ENCODE results near the gene MYB. TPM values are rescaled to one million over a fixed set of nuclear protein-coding genes. Genes with fewer than 3 reads are reported as not detected.

Gene MYB
- total and polyA plus RNA-seq, 5 donors from 2014 or later = 1.4 to 17.4 (median 4.6) TPM

GRCh38 chr6:135192256-135193174, 11.4 kb downstream of the MYB start:
- H3K36me3 Mint-ChIP-seq = peaks cover 55% of the 10 kb centered on the region
- no peak for ATAC-seq (ENCODE audit: low read depth in 2 of 2)
- no peaks in the 10 kb centered on the region for H3K27me3 ChIP-seq (ENCODE audit: control insufficient read depth, insufficient read depth, low read length)
- H3K9me3 Mint-ChIP-seq = peaks cover 0 to 1% (median 0%) of the 10 kb centered on the region in 7 donors
- no peak for DNase-seq
- H3K9me3 ChIP-seq (ENCODE audit: control insufficient read depth in 2 of 2, low read length in 2 of 2) = no peaks in the 10 kb centered on the region
- H3K36me3 ChIP-seq (ENCODE audit: control insufficient read depth, insufficient read depth, low read length) = peaks cover 40% of the 10 kb centered on the region
- peaks cover 23 to 60% (median 31%) of the 10 kb centered on the region in 4 donors for H3K4me1 Mint-ChIP-seq
- H3K27me3 Mint-ChIP-seq = no peaks in the 10 kb centered on the region
- peak overlapping the region in 1 of 3 donors; percentile 7 for H3K27ac Mint-ChIP-seq
- H3K27ac ChIP-seq (ENCODE audit: insufficient read depth, low read length, poor library complexity, severe bottlenecking) = no peak overlapping the region
- H3K4me3 Mint-ChIP-seq = peak overlapping the region in 1 of 4 donors; percentile 78
- no peak overlapping the region for H3K4me3 ChIP-seq (ENCODE audit: low read depth, low read length)
- H3K4me1 ChIP-seq (ENCODE audit: control insufficient read depth, insufficient read depth, low read length, poor library complexity, severe bottlenecking) = peaks cover 19% of the 10 kb centered on the region

GRCh38 chr6:135193221-135193620, 12.1 kb downstream of the MYB start:
- no peaks in the 10 kb centered on the region for H3K27me3 ChIP-seq (ENCODE audit: control insufficient read depth, insufficient read depth, low read length)
- H3K27ac ChIP-seq (ENCODE audit: insufficient read depth, low read length, poor library complexity, severe bottlenecking) = no peak overlapping the region
- DNase-seq (no peak), ATAC-seq (ENCODE audit: low read depth in 2 of 2) (no peak)
- peaks cover 56% of the 10 kb centered on the region for H3K36me3 Mint-ChIP-seq
- no peak overlapping the region for H3K4me3 Mint-ChIP-seq
- peaks cover 25 to 67% (median 34%) of the 10 kb centered on the region in 4 donors for H3K4me1 Mint-ChIP-seq
- peak overlapping the region in 1 of 3 donors; percentile 7 for H3K27ac Mint-ChIP-seq
- peaks cover 20% of the 10 kb centered on the region for H3K4me1 ChIP-seq (ENCODE audit: control insufficient read depth, insufficient read depth, low read length, poor library complexity, severe bottlenecking)
- H3K4me3 ChIP-seq (ENCODE audit: low read depth, low read length) = no peak overlapping the region
- H3K9me3 ChIP-seq (ENCODE audit: control insufficient read depth in 2 of 2, low read length in 2 of 2) = no peaks in the 10 kb centered on the region
- H3K9me3 Mint-ChIP-seq = peaks cover 0 to 1% (median 0%) of the 10 kb centered on the region in 7 donors
- peaks cover 39% of the 10 kb centered on the region for H3K36me3 ChIP-seq (ENCODE audit: control insufficient read depth, insufficient read depth, low read length)
- no peaks in the 10 kb centered on the region for H3K27me3 Mint-ChIP-seq

- Mint-ChIP-seq H3K27ac (peak overlapping the region in 1 of 3 donors; percentile 60), H3K27me3 (no peaks in the 10 kb centered on the region), H3K4me3 (peak overlapping the region in 2 of 4 donors; percentile 21 to 42), H3K36me3 (peaks cover 47% of the 10 kb centered on the region), H3K4me1 (peaks cover 17 to 54% (median 29%) of the 10 kb centered on the region in 4 donors), H3K9me3 (peaks cover 0 to 1% (median 0%) of the 10 kb centered on the region in 7 donors)
- Histone ChIP-seq H3K4me1 (ENCODE audit: control insufficient read depth, insufficient read depth, low read length, poor library complexity, severe bottlenecking) (peaks cover 23% of the 10 kb centered on the region), H3K27me3 (ENCODE audit: control insufficient read depth, insufficient read depth, low read length) (no peaks in the 10 kb centered on the region), H3K36me3 (ENCODE audit: control insufficient read depth, insufficient read depth, low read length) (peaks cover 41% of the 10 kb centered on the region), H3K27ac (ENCODE audit: insufficient read depth, low read length, poor library complexity, severe bottlenecking) (no peak overlapping the region), H3K4me3 (ENCODE audit: low read depth, low read length) (no peak overlapping the region), H3K9me3 (ENCODE audit: control insufficient read depth in 2 of 2, low read length in 2 of 2) (no peaks in the 10 kb centered on the region)
- DNase-seq (no peak), ATAC-seq (ENCODE audit: low read depth in 2 of 2) (no peak)
Measured at GRCh38 chr6:135195041-135195440, 13.9 kb downstream of the MYB start.

- ATAC-seq (ENCODE audit: low read depth in 2 of 2) (no peak), DNase-seq (no peak)
- peak overlapping the region in 2 of 3 donors; percentile 3 to 60 for H3K27ac Mint-ChIP-seq
- Histone ChIP-seq H3K36me3 (ENCODE audit: control insufficient read depth, insufficient read depth, low read length) (peaks cover 41% of the 10 kb centered on the region), H3K4me3 (ENCODE audit: low read depth, low read length) (no peak overlapping the region), H3K9me3 (ENCODE audit: control insufficient read depth in 2 of 2, low read length in 2 of 2) (no peaks in the 10 kb centered on the region), H3K4me1 (ENCODE audit: control insufficient read depth, insufficient read depth, low read length, poor library complexity, severe bottlenecking) (peaks cover 23% of the 10 kb centered on the region), H3K27me3 (ENCODE audit: control insufficient read depth, insufficient read depth, low read length) (no peaks in the 10 kb centered on the region), H3K27ac (ENCODE audit: insufficient read depth, low read length, poor library complexity, severe bottlenecking) (no peak overlapping the region)
- peaks cover 17 to 51% (median 29%) of the 10 kb centered on the region in 4 donors for H3K4me1 Mint-ChIP-seq
- peak overlapping the region in 1 of 4 donors; percentile 51 for H3K4me3 Mint-ChIP-seq
- peaks cover 0 to 1% (median 0%) of the 10 kb centered on the region in 7 donors for H3K9me3 Mint-ChIP-seq
- H3K36me3 Mint-ChIP-seq = peaks cover 49% of the 10 kb centered on the region
- H3K27me3 Mint-ChIP-seq = no peaks in the 10 kb centered on the region
Measured at GRCh38 chr6:135195522-135195921, 14.4 kb downstream of the MYB start.

GRCh38 chr6:135196739-135197510, 15.8 kb downstream of the MYB start:
- ATAC-seq (ENCODE audit: low read depth in 2 of 2) (peak in 1 of 2 donors; percentile 47), DNase-seq (peak in 1 of 3 donors; percentile 50)
- Mint-ChIP-seq H3K4me3 (peak overlapping the region; percentile 35 to 87 (median 78)), H3K9me3 (peaks cover 0 to 1% (median 0%) of the 10 kb centered on the region in 7 donors), H3K27me3 (no peaks in the 10 kb centered on the region), H3K36me3 (peaks cover 46% of the 10 kb centered on the region), H3K4me1 (peaks cover 17 to 51% (median 29%) of the 10 kb centered on the region in 4 donors), H3K27ac (peak overlapping the region; percentile 60 to 84 (median 74))
- peak overlapping the region; percentile 83 for H3K4me3 ChIP-seq (ENCODE audit: low read depth, low read length)
- H3K27ac ChIP-seq (ENCODE audit: insufficient read depth, low read length, poor library complexity, severe bottlenecking) = peak overlapping the region; percentile 36
- H3K36me3 ChIP-seq (ENCODE audit: control insufficient read depth, insufficient read depth, low read length) = peaks cover 48% of the 10 kb centered on the region
- H3K4me1 ChIP-seq (ENCODE audit: control insufficient read depth, insufficient read depth, low read length, poor library complexity, severe bottlenecking) = peaks cover 23% of the 10 kb centered on the region
- no peaks in the 10 kb centered on the region for H3K9me3 ChIP-seq (ENCODE audit: control insufficient read depth in 2 of 2, low read length in 2 of 2)
- no peaks in the 10 kb centered on the region for H3K27me3 ChIP-seq (ENCODE audit: control insufficient read depth, insufficient read depth, low read length)

GRCh38 chr6:135202836-135203235, 21.7 kb downstream of the MYB start:
- Histone ChIP-seq H3K4me1 (ENCODE audit: control insufficient read depth, insufficient read depth, low read length, poor library complexity, severe bottlenecking) (peaks cover 9% of the 10 kb centered on the region), H3K27me3 (ENCODE audit: control insufficient read depth, insufficient read depth, low read length) (no peaks in the 10 kb centered on the region), H3K9me3 (ENCODE audit: control insufficient read depth in 2 of 2, low read length in 2 of 2) (no peaks in the 10 kb centered on the region), H3K4me3 (ENCODE audit: low read depth, low read length) (no peak overlapping the region), H3K36me3 (ENCODE audit: control insufficient read depth, insufficient read depth, low read length) (peaks cover 42% of the 10 kb centered on the region), H3K27ac (ENCODE audit: insufficient read depth, low read length, poor library complexity, severe bottlenecking) (no peak overlapping the region)
- Mint-ChIP-seq H3K27me3 (no peaks in the 10 kb centered on the region), H3K4me1 (peaks cover 0 to 4% (median 3%) of the 10 kb centered on the region in 4 donors), H3K4me3 (no peak overlapping the region), H3K36me3 (peaks cover 26% of the 10 kb centered on the region), H3K27ac (peak overlapping the region in 1 of 3 donors; percentile 16), H3K9me3 (no peaks in the 10 kb centered on the region)
- DNase-seq = no peak
- no peak for ATAC-seq (ENCODE audit: low read depth in 2 of 2)

GRCh38 chr6:135204951-135205350, 23.8 kb downstream of the MYB start:
- Histone ChIP-seq H3K27ac (ENCODE audit: insufficient read depth, low read length, poor library complexity, severe bottlenecking) (no peak overlapping the region), H3K4me1 (ENCODE audit: control insufficient read depth, insufficient read depth, low read length, poor library complexity, severe bottlenecking) (peaks cover 3% of the 10 kb centered on the region), H3K27me3 (ENCODE audit: control insufficient read depth, insufficient read depth, low read length) (no peaks in the 10 kb centered on the region), H3K36me3 (ENCODE audit: control insufficient read depth, insufficient read depth, low read length) (peaks cover 36% of the 10 kb centered on the region), H3K9me3 (ENCODE audit: control insufficient read depth in 2 of 2, low read length in 2 of 2) (no peaks in the 10 kb centered on the region), H3K4me3 (ENCODE audit: low read depth, low read length) (no peak overlapping the region)
- DNase-seq = no peak
- Mint-ChIP-seq H3K4me3 (no peak overlapping the region), H3K9me3 (no peaks in the 10 kb centered on the region), H3K36me3 (peaks cover 25% of the 10 kb centered on the region), H3K4me1 (peaks cover 2 to 14% (median 9%) of the 10 kb centered on the region in 4 donors), H3K27ac (no peak overlapping the region), H3K27me3 (no peaks in the 10 kb centered on the region)
- ATAC-seq (ENCODE audit: low read depth in 2 of 2) = no peak

All from CD4-positive, CD25-positive, alpha-beta regulatory T cell (primary cell).